Prostate gland (tissue), 2 donors: Measurements from ENCODE around the gene UNC13C.

Source experiments
- CTCF ChIP-seq, 4 experiments: fragments of 200-600 bp in 2 of 4; fragments of 450-650 bp in 2 of 4; sonication (generic) in 2 of 4; IDR thresholded peaks; 1 replicate in 3 of 4; 2 replicates in 1 of 4; pipeline ENCODE4 v1.5.1; 2016 to 2019; ENCODE audit warnings: antibody characterized with exemption in 4 of 4, mild to moderate bottlenecking in 2 of 4, moderate library complexity in 2 of 4
- POLR2A ChIP-seq: fragments of 450-650 bp; IDR thresholded peaks from one replicate; pipeline ENCODE4 v1.6.1; 2016; ENCODE audit warnings: antibody characterized with exemption, mild to moderate bottlenecking

GRCh38 chr15:54307252-54307902 is 329.1 kb downstream of the UNC13C start:
- TF ChIP-seq CTCF (IDR thresholded peaks at IDR 0.05) (no peak), POLR2A (no peak)
